Measurements from ENCODE around the gene ALG2. TPM values are rescaled to one million over a fixed set of nuclear protein-coding genes. Genes with fewer than 3 reads are reported as not detected.

Gene ALG2
- total and polyA plus RNA-seq, 9 of the 15 experiments (the other 6 are each of a cell fraction or from before 2014, with no cell fraction given), result 4.9 to 41.9 (median 20.2) TPM

- Histone ChIP-seq H2AFZ (ENCODE audit: low read depth, low read length) (peak overlapping the region; percentile 79), H3K27ac (ENCODE audit: extremely low read depth, low read depth, low read length) (no peak overlapping the region), H3K9ac (ENCODE audit: insufficient read depth in 1 of 2, low read depth in 2 of 2, low read length in 2 of 2) (peak overlapping the region in 1 of 2 experiments; percentile 32; a peak in 2 of 4 replicates), H4K20me1 (replicated peaks; ENCODE audit: control insufficient read depth, insufficient read depth, low read length) (no peaks in the 10 kb centered on the region), H3K4me3 (no peak overlapping the region), H3K4me2 (ENCODE audit: insufficient read depth, low read length) (peak overlapping the region; percentile 71), H3K27me3 (ENCODE audit: control insufficient read depth in 2 of 2, insufficient read depth in 2 of 2, low read length in 2 of 2) (peaks cover 18 to 37% of the 10 kb centered on the region in 2 experiments), H3K9me3 (replicated peaks; ENCODE audit: control insufficient read depth, insufficient read depth, low read depth, low read length) (no peaks in the 10 kb centered on the region), H3K36me3 (ENCODE audit: control insufficient read depth, insufficient read depth, low read length) (no peaks in the 10 kb centered on the region), H3K79me2 (ENCODE audit: control insufficient read depth, insufficient read depth, low read length) (no peaks in the 10 kb centered on the region), H3K4me1 (replicated peaks in 1 of 2; ENCODE audit: control insufficient read depth in 2 of 2, insufficient read depth in 2 of 2, low read length in 2 of 2) (peaks cover 2 to 5% of the 10 kb centered on the region in 2 experiments; a peak in 3 of 5 replicates), H3K9me1 (ENCODE audit: control insufficient read depth, insufficient read depth, low read length) (no peaks in the 10 kb centered on the region)
- no TSS peak for BruUV-seq (replicated peaks)
- in situ Hi-C loops (cut with MboI) (loop anchor here (5.0 to 10.0 kb wide), 3 partner anchors 78 to 1030 kb away; no protein-coding TSS in a partner anchor), intact Hi-C loops (cut with micrococcal nuclease) (loop anchor here (2.0 to 10.0 kb wide), 10 partner anchors 80 to 1413 kb away; no protein-coding TSS in a partner anchor)
- ATAC-seq, result peak; percentile 96
- POLR2A ChIA-PET, result interaction anchor here (0.6 to 1.5 kb wide), 4 partner anchors 12 to 399 kb away, joined by 3 to 7 read pairs (median 4); partner anchors contain the start of genes ALG2 and SEC61B
- DNase-seq (ENCODE audit: extremely low read depth in 1 of 4, low spot score in 3 of 4), result peak; percentile 75 to 89 (median 78)
- WGBS (ENCODE audit: insufficient coverage, low coverage, missing lambda C conversion rate), result 7% methylated on average over 27 of the region's 29 CpGs
- peak; percentile 98 for FAIRE-seq
- CTCF ChIA-PET (ENCODE audit: low intra/inter-chr PET ratio), result interaction anchor here (0.6 to 1.4 kb wide), 3 partner anchors 618 to 1140 kb away, joined by 3 to 7 read pairs (median 3); no protein-coding TSS in a partner anchor
- no peak for TF ChIP-seq MIER1 (IDR thresholded peaks at IDR 0.05; ENCODE audit: low read depth)
- no peak for TF ChIP-seq BDP1 (IDR thresholded peaks at IDR 0.05; ENCODE audit: insufficient read depth, insufficient read length)
- TF ChIP-seq DMBX1 (CRISPR knock-in tag; IDR thresholded peaks at IDR 0.05; ENCODE audit: borderline replicate concordance), result no peak
- TF ChIP-seq E2F6 (IDR thresholded peaks at IDR 0.05; ENCODE audit: borderline replicate concordance in 1 of 2, extremely low read depth in 1 of 2, insufficient read depth in 1 of 2, insufficient read length in 1 of 2, low read depth in 1 of 2, low read length in 1 of 2, poor library complexity in 1 of 2, severe bottlenecking in 1 of 2), result no peak
- TF ChIP-seq ZNF232 (CRISPR knock-in tag; IDR thresholded peaks at IDR 0.05), result no peak
- no peak for TF ChIP-seq KAT8 (IDR thresholded peaks at IDR 0.05; ENCODE audit: low read depth)
- no peak for TF ChIP-seq ZC3H8 (IDR thresholded peaks at IDR 0.05)
- no peak for TF ChIP-seq HBP1 (CRISPR knock-in tag; IDR thresholded peaks at IDR 0.05)
- TF ChIP-seq RAD21 (CRISPR knock-in tag; conservative IDR thresholded peaks at IDR 0.05 in 1 of 2, IDR thresholded peaks at IDR 0.05 in 1 of 2), result peak; percentile 77 to 90
- TF ChIP-seq KLF16 (IDR thresholded peaks at IDR 0.05), result peak; percentile 27; the same call in 1 of the 2 replicates
- TF ChIP-seq HDAC8 (tag; IDR thresholded peaks at IDR 0.05), result no peak
- no peak for TF ChIP-seq SIN3A (IDR thresholded peaks at IDR 0.05; ENCODE audit: borderline replicate concordance in 2 of 2, control insufficient read depth in 1 of 2, low read depth in 2 of 2, low read length in 2 of 2)
These were observed 37.0 kb downstream of the ALG2 start for GRCh38 chr9:99184475-99185347.
